Astrocyte (in vitro differentiated cells and primary cell): ENCODE results near the gene TRPM2. TPM values are rescaled to one million over a fixed set of nuclear protein-coding genes. Genes with fewer than 3 reads are reported as not detected.

Experiments
- DNase-seq: peaks from one replicate; pipeline ENCODE4 v3.0.0-alpha.2; 2010; ENCODE audit warnings: low read depth
- FAIRE-seq: peaks from 2 replicates; lab custom pipeline; 2011; peaks lifted over from hg19 to GRCh38; lab: Jason Lieb, UNC
- H2AFZ ChIP-seq: 2 replicates; pipeline ENCODE4 v1.6.0; 2012; ENCODE audit warnings: low read depth, low read length, inconsistent platforms
- H3K27ac ChIP-seq: 2 replicates; pipeline ENCODE4 v1.5.1; 2011; ENCODE audit warnings: low read depth, low read length, inconsistent platforms
- H3K27me3 ChIP-seq: 2 replicates; pipeline ENCODE4 v1.6.0; 2011; ENCODE audit warnings: low read length, inconsistent platforms; ENCODE audit not compliant: insufficient read depth
- H3K36me3 ChIP-seq: 2 replicates; pipeline ENCODE4 v1.5.1; 2011; ENCODE audit warnings: low read length, inconsistent platforms; ENCODE audit not compliant: insufficient read depth
- H3K4me1 ChIP-seq: 2 replicates; pipeline ENCODE4 v1.5.1; 2011; ENCODE audit warnings: low read length, inconsistent platforms; ENCODE audit not compliant: insufficient read depth
- H3K4me2 ChIP-seq: 2 replicates; pipeline ENCODE4 v1.6.0; 2012; ENCODE audit warnings: low read length, inconsistent platforms
- H3K4me3 ChIP-seq: 2 replicates; pipeline ENCODE4 v1.5.1; 2011; ENCODE audit warnings: low read depth, mild to moderate bottlenecking, low read length, inconsistent platforms; ENCODE audit not compliant: insufficient read depth
- H3K79me2 ChIP-seq: 2 replicates; pipeline ENCODE4 v1.6.0; 2012; ENCODE audit warnings: mild to moderate bottlenecking, low read length, inconsistent platforms; ENCODE audit not compliant: insufficient read depth
- H3K9ac ChIP-seq: 2 replicates; pipeline ENCODE4 v1.6.0; 2012; ENCODE audit warnings: mild to moderate bottlenecking, low read length, inconsistent platforms
- H3K9me3 ChIP-seq: 2 replicates; pipeline ENCODE4 v1.5.1; 2012; ENCODE audit warnings: low read depth, mild to moderate bottlenecking, low read length, inconsistent platforms; ENCODE audit not compliant: insufficient read depth
- H4K20me1 ChIP-seq: 2 replicates; pipeline ENCODE4 v1.6.0; 2012; ENCODE audit warnings: low read length, inconsistent platforms; ENCODE audit not compliant: insufficient read depth
- H3K27ac Mint-ChIP-seq: one replicate; pipeline ENCODE4 v1.8.0; 2021; ENCODE audit warnings: mild to moderate bottlenecking, mixed read lengths; ENCODE audit not compliant: unreplicated experiment
- H3K27me3 Mint-ChIP-seq: one replicate; pipeline ENCODE4 v1.8.0; 2021; ENCODE audit warnings: low read depth, mixed read lengths; ENCODE audit not compliant: unreplicated experiment
- H3K36me3 Mint-ChIP-seq: one replicate; pipeline ENCODE4 v1.8.0; 2021; ENCODE audit warnings: low read depth, mixed read lengths; ENCODE audit not compliant: unreplicated experiment
- H3K4me1 Mint-ChIP-seq: one replicate; pipeline ENCODE4 v1.8.0; 2021; ENCODE audit warnings: low read depth, mixed read lengths; ENCODE audit not compliant: unreplicated experiment
- H3K4me3 Mint-ChIP-seq: one replicate; pipeline ENCODE4 v1.8.0; 2021; ENCODE audit warnings: mild to moderate bottlenecking, moderate library complexity, mixed read lengths; ENCODE audit not compliant: unreplicated experiment
- H3K9me3 Mint-ChIP-seq: one replicate; pipeline ENCODE4 v1.8.0; 2021; ENCODE audit warnings: mild to moderate bottlenecking, mixed read lengths; ENCODE audit not compliant: unreplicated experiment
- CTCF ChIP-seq: IDR thresholded peaks from 2 replicates; pipeline ENCODE4 v1.5.1; 2011; ENCODE audit warnings: low read depth, mild to moderate bottlenecking, inconsistent platforms, low read length, moderate library complexity; ENCODE audit not compliant: insufficient read depth
- EZH2 ChIP-seq: IDR thresholded peaks from 2 replicates; pipeline ENCODE4 v1.6.1; 2012; ENCODE audit warnings: mild to moderate bottlenecking, low read length, inconsistent platforms; ENCODE audit not compliant: insufficient read depth
- total RNA-seq: library from RNA; stranded (reverse); gene quantifications from 2 replicates; pipeline ENCODE4 v1.2.1, GENCODE V29; 2021

TRPM2 gene
- total RNA-seq, 1 donor from 2014 or later, result 0.79 TPM

DNA sequence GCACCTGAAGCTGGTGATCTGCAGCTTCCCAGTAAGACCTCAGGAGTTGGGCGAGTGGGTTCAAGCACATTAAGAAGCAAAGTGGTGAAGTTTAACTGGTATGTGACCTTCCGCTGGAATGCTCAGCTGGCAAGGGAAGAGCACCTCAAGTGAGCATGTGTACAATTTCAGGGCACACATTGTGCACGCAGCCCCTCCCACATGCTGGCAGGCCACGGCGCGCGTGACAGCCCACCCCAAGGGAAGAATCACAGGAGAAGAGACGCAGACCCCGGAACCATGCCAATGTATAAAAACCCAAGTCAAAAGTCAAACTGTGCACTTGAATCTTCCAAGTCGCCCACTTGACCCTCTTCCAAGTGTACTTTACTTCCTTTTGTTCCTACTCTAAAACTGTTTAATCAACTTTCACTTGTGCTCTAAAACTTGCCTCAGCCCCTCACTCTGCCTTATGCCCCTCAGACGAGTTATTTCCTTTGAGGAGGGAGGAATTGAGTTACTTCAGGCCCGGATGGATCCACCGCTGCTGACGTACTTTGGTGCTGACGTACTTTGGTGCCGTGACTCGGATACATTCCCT, 121.9 kb downstream of the TRPM2 start:
- FAIRE-seq, result no peak

DNA sequence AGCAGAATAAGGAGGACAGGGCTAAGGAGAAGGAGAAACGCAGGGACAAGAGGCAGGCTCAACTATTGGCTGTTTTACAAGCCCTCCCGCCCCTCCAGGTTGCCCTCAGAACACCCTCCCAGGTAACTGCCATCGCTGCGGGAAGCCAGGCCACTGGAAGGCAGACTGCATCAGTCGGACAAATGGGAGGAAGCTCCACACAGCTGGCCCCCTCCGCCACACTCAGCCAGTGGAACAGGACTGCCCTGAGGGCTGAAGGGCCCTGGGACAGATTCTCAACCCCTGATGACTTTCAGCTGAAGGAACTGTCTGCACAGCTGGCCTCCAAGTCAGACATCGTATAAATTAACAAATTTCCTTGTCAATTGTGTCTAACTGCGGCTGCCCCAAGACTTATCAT, 123.7 kb downstream of the TRPM2 start:
- H3K36me3 ChIP-seq, result no peaks in the 10 kb centered on the region
- H3K9ac ChIP-seq, result no peak overlapping the region
- DNase-seq (no peak), FAIRE-seq (no peak)
- no peaks in the 10 kb centered on the region for H3K36me3 Mint-ChIP-seq
- no peaks in the 10 kb centered on the region for H3K79me2 ChIP-seq
- no peaks in the 10 kb centered on the region for H3K4me1 Mint-ChIP-seq
- TF ChIP-seq CTCF (no peak), EZH2 (no peak)
- no peak overlapping the region for H3K4me2 ChIP-seq
- no peak overlapping the region for H3K4me3 Mint-ChIP-seq
- no peak overlapping the region for H3K27ac ChIP-seq
- no peaks in the 10 kb centered on the region for H4K20me1 ChIP-seq
- no peaks in the 10 kb centered on the region for H3K9me3 Mint-ChIP-seq
- H3K27ac Mint-ChIP-seq, result no peak overlapping the region
- no peaks in the 10 kb centered on the region for H3K4me1 ChIP-seq
- no peak overlapping the region for H3K4me3 ChIP-seq
- peaks cover 3% of the 10 kb centered on the region for H3K27me3 Mint-ChIP-seq
- H3K27me3 ChIP-seq, result no peaks in the 10 kb centered on the region
- no peak overlapping the region for H2AFZ ChIP-seq
- H3K9me3 ChIP-seq, result no peaks in the 10 kb centered on the region

More for the DNA sequence above, 121.9 kb downstream of the TRPM2 start:
- no peaks in the 10 kb centered on the region for H3K9me3 ChIP-seq
- Mint-ChIP-seq H3K36me3 (no peaks in the 10 kb centered on the region), H3K4me3 (no peak overlapping the region), H3K27ac (no peak overlapping the region), H3K4me1 (no peaks in the 10 kb centered on the region), H3K9me3 (no peaks in the 10 kb centered on the region), H3K27me3 (peaks cover 3% of the 10 kb centered on the region)
- no peak overlapping the region for H3K9ac ChIP-seq
- H3K36me3 ChIP-seq, result no peaks in the 10 kb centered on the region
- H3K27me3 ChIP-seq, result no peaks in the 10 kb centered on the region
- no peak overlapping the region for H3K4me2 ChIP-seq
- no peak for DNase-seq
- H2AFZ ChIP-seq, result no peak overlapping the region
- H3K4me3 ChIP-seq, result no peak overlapping the region
- TF ChIP-seq CTCF, result no peak
- TF ChIP-seq EZH2, result no peak
- H3K79me2 ChIP-seq, result no peaks in the 10 kb centered on the region
- H3K4me1 ChIP-seq, result no peaks in the 10 kb centered on the region
- H4K20me1 ChIP-seq, result no peaks in the 10 kb centered on the region
- no peak overlapping the region for H3K27ac ChIP-seq

DNA sequence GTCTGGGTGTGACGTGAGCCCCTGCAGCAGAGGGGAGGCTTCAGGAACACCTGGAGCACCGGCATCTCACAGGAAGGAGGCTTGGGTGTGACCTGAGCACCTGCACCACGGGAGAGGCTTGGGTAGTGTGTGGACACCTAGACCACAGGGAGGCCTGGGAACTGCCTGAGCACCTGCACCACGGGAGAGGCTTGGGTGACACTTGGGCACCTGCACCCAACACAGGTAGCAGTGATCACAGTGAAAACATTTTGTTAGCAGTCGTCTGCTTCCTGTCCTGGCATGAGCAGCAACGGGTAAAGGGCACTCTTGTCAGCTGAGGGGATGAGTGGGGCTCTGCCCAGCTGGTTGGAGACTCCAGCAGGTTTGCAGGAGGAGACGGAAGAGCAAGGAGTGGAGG, 124.3 kb downstream of the TRPM2 start:
- no peak for DNase-seq
- no peak overlapping the region for H3K4me3 ChIP-seq
- H3K79me2 ChIP-seq, result no peaks in the 10 kb centered on the region
- H3K36me3 ChIP-seq, result no peaks in the 10 kb centered on the region
- no peaks in the 10 kb centered on the region for H3K27me3 ChIP-seq
- H3K9me3 ChIP-seq, result no peaks in the 10 kb centered on the region
- no peak overlapping the region for H3K27ac ChIP-seq
- Mint-ChIP-seq H3K36me3 (no peaks in the 10 kb centered on the region), H3K9me3 (no peaks in the 10 kb centered on the region), H3K27ac (no peak overlapping the region), H3K4me3 (no peak overlapping the region), H3K4me1 (no peaks in the 10 kb centered on the region), H3K27me3 (peaks cover 3% of the 10 kb centered on the region)
- no peak overlapping the region for H3K4me2 ChIP-seq
- no peak overlapping the region for H2AFZ ChIP-seq
- TF ChIP-seq EZH2, result no peak
- TF ChIP-seq CTCF, result no peak
- H4K20me1 ChIP-seq, result no peaks in the 10 kb centered on the region
- no peaks in the 10 kb centered on the region for H3K4me1 ChIP-seq
- no peak for FAIRE-seq
- H3K9ac ChIP-seq, result no peak overlapping the region
